HG03439 (cell line): Measurements from ENCODE around the gene RALGPS1.
"Not testable (repeated sequence)": the region's sequence is repeated elsewhere in the genome, so short reads cannot be mapped to it uniquely, and the experiment has no call there.

Experiments used
- ATAC-seq: cut with Tn5 transposase; IDR thresholded peaks from one replicate; pipeline ENCODE4 v1.9.1; 2021; ENCODE audit warnings: mild to moderate bottlenecking, moderate library complexity; ENCODE audit not compliant: unreplicated experiment

Gene RALGPS1

DNA sequence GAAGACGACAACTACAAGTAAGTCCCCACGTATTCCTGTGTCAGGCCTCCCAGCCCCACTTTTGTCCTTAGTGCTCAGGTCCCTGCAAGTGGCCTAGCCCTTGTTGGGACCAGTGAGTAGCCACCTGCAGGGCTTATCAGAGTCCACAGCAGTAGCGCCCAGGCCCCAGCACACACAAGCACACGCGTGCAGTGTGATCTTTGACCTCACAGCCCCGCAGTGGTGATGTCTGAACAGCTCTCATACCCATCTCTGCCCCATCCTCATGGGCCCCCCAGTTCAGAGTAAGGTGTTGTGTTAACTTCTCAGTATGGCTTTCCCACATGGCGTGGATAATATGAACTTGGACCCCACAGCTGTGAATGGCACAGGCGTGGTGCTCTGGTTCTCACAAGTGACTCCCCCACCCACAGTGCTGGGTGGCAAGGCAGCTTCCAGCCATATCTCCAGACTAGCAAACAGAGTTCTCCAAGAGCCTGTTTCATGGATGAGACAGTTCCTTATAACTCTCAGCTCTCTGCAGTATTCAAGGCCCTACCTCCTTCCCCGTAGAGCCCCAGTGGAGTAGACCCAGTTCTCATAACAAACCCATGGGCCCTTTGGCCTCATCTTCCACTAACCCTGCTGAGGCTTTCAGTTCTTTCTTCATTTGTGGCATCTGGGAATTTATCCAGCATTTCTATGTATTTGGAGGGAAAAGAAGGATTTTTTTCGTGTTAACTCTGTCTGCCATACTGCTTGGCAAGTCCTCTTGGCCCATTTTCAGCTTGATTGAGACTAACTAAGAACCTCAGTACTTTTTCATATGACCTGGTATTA is 254.4 kb downstream of the RALGPS1 start:
- ATAC-seq = no peak

DNA sequence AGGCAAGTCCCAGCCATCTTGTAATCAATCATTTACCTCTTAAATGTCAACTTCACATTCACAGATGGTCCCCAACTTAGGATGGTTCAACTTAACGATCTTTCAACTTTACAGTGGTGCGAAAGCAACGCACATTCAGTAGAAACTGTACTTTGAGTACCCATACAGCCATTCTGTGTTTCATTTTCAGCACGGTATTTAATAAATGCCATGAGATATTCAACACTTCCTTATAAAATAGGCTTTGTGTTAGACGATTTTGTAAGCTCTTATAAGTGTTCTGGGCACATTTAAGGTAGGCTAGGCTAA is 254.9 kb downstream of the RALGPS1 start:
- no peak for ATAC-seq

DNA sequence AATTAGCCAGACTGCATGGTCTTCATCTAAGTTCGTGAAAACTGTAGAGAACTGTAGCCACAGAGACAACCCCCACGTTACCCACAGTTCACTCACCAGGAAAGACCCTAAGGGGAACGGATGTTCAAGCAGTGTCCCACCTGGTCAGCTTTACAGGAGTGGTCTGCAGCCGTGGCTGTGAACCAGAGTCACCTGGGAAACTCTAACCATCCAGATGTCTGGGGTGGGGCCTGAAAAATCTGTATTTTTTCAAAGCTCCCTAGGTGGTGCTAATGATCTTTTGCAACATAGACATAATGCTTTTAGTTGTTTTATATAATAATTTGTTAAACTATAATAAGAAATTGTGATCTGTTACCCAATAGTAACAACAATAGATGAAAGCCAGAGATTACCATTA is 255.5 kb downstream of the RALGPS1 start:
- ATAC-seq = no peak

DNA sequence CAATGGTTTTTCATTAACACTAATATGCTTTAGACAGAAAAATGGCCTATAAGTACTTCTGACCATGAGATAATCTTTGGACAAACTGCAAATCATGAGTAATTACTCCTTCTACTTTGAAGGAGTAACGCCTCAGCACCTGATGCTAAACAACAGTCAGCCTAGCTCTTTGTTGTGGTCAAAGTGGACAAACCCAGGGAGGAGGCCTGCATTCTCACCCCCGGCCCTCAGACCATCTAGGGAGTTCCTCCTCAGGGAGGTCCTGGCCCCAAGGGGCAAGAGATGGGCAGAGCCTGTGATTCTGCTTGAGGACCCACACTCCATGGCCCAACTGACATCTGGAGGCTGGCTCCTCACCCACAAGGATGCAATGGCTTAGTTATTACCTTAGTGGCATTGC is 256.1 kb downstream of the RALGPS1 start:
- no peak for ATAC-seq

DNA sequence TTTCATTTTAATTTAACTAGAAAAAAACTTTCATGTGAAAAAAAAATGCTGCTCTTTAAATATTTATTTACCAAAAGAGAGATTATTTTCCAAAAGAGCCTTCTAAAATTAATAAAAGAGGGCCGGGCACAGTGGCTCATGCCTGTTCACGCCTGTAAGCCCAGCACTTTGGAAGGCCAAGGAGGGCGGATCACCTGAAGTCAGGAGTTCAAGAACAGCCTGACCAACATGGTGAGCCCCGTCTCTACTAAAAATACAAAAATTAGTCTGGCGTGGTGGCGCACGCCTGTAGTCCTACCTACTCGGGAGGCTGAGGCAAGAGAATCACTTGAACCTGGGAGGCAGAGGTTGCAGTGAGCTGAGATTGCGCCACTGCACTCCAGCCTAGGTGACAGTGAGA is 256.8 kb downstream of the RALGPS1 start:
- ATAC-seq = not testable (repeated sequence)

DNA sequence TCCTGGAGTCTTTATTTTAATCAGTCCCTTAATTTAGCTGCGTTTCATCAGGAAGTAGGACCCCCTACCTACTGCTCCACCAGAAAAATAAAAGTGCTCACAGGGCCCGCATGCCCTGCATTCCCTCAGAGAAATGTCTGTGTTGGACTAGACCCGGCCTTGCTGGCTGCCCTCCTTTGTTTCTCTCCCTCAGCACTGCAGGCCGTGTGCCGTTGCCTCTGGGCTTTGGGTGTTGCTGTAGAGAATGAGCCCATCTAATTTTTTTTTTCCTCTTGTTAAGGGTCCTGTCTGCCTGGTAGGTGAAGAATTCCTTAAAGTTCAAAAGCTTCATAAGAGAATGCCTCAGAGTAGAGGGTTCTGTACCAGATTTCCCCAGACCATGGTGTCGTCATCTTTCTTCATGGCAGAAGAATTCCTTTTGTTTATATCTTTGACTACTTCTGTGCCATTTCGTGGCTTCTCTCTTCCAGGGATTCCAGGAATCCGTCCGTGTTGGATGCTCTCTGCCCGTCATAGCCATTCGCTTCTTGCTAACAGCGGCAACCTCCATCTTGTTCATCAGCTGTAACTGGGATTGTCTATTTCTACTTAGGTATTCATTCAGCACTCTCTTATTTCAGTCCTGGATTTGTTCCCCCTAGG is 257.6 kb downstream of the RALGPS1 start:
- no peak for ATAC-seq

DNA sequence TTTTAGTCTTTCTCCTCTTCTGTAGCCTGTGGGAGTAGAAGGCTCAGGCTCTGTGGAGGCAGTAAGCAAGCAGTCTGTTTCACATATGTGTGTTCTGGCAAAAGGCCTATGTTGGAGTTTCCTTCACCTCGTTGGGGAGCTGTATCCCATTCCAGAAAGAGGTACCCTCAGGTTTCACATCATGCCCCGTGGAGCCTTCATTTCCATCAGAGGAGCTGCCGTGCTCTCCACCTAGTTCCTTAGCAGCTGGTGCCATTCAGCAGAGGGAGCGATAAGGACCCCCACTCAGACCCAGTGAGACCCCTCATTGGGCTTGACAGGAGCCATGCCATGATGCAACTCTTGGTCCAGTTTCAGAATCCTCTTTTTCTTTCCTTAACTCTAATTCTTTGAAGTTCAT is 258.5 kb downstream of the RALGPS1 start:
- ATAC-seq = no peak

DNA sequence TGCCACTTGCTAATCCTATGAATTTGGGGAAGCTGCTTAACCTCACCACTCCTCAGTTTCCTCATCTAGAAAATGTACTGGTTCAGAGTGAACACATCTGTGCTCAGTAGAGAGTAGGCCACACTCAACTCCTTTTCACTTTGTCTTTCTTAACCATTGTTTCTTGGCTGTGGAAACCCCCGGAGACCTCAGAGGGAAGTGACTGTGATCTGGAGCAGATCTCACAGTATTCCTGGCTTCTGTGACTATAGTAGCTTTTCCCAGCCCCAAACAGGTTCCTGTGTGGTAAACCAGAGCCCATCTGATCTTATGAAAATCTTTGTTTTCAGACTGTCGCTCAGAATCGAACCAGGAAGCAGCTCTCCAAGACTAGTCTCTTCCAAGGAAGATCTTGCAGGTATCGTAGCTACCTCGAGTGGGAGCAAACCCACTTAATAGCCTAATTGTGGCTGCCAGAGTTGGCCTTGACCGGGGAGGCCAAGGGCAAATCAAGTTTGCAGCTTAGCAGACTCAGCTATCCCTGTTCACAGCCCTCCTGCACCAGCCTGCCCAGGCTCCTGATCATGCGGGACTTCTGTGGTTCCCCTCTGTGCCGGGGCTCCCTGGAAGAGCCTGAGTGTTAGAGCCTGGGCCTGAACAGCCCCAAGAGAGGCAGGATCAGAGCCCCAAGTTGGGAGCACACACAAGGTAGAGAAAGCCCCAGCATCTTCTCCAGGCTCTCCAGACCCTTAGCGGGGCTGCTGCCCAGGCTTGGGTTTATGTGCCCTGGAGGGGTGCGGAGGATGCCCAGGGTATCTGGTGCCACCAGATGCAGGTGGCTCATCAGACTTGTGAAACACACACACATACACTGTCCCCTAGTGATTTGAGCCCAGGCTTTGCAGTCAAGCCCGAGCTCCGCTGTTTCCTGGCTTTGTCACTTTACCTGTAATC is 260.1 kb downstream of the RALGPS1 start:
- no peak for ATAC-seq

DNA sequence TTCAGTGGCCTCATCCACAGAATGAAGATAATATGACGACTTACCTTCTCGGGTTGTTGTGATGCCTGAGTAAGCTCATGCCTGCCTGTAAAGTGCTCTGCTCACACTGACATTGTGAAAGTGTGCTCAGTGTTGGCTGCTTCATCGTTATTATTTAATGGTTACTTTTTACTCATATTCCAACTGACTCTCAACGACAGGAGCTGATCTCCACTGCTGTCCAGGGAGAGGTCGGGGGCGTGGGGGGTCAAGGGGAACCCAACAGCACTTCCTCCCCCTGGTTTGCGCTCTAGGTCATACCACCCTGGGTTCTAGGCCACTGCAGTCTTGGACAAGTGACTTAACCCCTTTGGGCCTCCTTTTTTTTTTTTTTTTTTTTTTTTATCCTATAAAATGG is 260.7 kb downstream of the RALGPS1 start:
- ATAC-seq = no peak

DNA sequence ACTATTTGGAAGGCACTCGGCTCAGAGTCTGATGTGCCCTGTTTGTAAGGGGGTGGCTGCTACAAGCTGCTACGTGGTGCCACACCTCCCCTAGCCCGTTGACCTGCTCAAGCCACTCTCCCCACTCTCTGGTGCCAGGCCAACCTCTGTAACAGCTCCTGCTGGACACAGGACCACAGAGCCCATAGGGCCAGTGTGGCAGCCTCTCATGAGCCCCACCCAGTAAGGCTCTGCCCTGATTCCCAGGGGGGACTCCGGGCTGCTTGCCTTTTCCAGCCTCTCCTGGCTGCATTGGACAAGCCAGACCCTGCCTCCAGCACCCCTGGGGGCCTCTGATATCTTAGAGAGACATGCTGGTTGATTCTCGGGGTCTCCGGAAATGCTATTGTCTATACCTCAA is 261.2 kb downstream of the RALGPS1 start:
- no peak for ATAC-seq

DNA sequence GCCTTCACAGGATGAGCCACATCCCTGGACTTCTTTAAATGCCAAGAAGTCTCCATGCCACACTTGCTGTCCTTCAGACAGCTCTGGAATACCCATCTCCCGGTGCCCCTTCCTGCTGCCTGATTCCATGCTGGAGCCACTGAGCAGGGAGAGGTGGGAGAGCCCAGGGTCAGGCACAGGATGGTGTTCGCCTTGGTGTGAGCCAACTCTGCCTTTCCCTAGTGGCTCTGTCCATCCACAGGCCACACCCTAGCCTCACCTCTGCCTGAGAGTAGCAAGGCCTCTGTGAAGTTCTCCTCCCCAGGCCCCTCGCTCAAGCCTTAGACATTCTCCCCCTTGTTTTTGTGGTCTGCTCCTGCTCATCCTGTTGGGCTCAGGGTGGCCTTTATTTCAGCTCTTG is 262.0 kb downstream of the RALGPS1 start:
- no peak for ATAC-seq

DNA sequence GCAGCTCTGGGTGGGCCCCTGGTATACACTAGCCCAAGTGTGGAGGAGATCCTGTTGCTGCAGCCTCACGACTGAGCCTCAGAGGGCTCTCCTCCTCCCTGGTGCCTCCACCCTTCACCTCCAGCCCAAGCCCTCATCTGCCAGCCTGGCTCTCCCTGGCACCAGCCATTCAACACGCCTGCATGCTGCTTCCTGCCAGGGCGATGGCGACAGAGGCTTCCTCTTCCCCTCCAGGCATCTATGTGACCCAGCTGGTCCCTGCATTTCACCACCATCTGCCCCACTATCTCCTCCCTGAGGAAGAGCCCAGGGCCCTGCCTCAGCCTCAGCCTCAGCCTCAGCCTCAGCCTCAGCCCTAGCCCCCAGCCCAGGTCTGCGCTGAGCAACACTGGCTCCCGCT is 262.6 kb downstream of the RALGPS1 start:
- no peak for ATAC-seq

DNA sequence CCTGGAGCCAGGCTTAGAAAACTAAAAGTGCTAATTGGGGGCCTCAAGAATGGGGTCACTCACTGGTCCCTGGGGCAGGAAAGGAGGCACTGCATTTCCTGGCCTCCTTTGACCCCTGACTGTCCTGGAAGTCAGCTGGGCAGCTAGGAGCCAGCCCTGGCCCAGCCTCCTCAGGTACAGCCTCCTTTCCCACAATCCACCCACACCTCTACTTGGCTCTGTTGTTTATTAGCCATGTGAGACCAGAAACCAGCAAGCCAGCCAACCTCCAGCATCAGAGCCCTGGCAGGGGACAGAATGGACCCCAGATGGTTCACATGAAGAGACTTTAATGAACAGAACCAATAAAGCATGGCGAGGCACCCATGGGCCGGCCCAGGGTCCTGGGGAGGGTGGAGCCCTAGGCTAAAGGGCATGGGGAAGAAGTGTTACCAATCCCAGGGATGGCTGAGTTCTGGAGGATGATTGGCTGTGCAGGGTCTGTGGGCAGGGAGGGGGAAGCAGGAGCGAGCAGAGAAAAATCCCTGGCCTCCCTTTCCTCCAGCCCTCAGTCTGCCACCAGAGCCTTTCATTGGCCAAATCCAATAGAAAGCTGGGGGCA is 263.2 kb downstream of the RALGPS1 start:
- no peak for ATAC-seq

DNA sequence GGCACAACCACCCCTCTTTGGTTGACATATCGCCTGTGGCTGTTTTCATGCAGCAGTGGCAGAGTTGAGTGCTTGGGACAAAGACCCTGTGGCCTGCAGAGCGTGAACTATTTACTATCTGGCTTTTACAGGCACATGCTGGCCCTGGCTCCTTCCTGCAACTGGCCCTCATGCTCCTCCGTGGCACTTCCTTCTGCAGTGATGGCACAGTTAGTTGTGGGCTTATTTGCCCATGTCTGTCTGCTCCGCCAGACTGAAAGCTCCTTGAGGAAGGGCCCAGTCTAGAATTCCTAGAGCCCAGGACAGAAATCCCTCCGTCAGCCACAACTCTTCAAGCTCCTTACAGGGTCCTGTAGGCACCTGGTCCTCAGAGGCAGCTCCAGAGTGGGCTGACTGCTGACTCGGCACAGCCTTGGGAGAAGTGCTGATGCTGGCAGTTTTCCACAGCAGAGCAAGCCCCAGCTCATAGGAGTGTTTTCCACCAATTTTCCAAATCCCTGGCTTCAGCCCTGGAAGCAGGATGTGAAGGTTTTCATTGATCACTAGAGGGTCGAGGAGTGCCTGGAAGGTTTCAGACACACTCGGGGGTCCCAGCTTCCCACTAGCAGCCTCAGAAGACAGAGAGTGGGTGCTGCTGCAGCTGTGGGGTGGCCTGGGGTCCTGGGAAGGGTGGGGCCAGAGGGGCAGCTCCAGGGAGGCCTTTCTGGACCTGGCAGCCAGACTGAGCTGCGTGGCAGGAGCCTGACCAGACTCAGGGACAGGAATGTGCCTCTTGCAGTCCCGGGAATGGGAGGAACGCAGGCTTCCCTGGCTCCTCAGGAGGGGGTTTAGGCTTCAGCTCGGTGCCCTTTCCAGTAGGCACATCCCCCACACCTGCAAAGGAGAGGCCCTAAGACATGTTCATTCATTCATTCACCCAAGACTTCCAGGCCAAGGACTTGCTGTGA is 264.4 kb downstream of the RALGPS1 start:
- no peak for ATAC-seq

DNA sequence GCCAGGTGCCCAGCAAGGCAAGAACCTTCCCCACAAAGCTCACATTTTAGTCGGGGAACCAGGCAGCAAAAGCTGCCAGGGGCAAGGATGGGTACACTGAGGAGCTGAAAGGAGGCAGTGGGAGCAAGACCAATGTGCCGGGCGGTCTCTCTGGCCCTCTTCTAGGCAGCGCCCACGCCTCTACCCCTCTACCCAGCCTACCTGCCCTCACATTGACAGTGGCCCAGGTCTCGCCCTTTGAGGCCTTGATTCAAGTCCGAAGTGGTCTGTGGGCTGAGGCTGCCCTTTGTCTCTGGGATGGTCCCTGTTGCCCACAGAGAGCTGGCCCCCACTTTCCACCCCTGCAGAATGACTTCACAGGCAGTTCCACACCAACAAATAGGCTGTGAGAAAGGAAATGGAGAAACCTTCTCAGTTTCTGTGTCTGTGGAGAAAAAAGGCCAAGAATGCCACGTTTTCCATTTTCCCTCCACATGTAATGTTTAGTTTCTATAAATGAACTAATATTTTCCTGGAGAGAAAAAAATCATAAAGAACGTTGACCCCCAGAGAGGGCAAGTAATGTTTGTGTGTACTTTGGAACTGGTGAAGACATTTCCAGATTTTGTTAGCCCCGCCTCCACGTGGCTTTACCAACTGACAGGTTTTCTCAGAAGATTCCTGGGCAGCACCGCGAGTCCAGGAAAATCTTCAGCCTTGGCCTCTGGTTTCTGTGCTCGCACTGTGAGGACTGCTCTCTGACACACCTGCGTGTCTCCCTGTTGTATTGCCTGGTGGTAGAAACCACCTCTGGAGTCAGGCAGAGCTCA is 265.3 kb downstream of the RALGPS1 start:
- ATAC-seq = no peak

DNA sequence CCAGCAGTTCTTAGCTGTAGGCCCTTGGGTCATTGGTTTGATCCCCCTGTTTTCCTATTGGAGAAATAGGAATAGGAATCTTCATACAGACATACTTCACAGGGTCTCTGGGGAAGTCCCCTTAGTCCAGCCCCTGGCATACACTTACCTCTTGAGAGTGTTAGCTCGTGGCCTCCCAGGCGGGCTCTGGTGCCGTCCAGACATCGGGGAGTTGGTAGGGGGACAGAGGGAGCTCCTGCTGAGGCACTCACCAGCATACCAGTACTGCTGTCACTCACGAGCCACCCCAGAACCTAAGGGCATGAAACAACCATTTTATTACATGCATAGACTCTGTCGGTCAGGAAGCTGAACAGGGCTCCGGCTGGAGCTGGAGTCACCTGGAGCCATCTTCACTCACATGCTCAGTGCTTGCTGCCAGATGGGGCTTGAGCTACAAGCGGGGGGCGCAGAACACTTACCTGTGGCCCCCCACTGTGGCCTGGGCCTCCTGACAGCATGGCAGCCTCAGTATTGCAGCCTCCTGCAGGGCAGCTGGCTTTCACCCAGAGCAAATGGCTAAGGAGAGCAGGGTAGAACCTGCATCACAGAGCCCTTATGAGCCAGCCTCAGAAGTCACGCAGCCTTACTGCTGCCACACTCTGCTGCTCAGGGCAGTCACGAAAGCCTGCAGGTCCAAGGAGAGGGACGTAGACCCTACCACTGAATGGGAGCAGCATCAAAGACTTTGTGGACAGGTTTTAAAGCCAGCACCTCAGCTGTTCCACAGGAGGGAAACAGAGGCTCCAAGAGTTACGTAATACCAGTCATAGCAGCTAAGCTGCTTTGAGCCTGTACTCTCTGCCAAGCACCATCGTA is 266.1 kb downstream of the RALGPS1 start:
- ATAC-seq = no peak

DNA sequence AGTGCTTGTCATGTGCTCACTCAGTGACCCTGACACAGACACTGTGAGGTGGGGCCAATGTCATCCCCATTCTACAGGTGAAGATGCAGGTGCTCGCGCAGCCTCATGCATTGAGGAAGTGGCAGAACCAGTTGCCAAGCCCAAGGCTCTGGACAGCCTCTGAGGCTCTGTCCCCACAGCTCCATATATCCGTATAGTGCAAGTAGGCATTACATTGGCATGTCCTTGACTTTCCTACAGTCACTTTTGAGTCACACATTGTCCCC is 266.7 kb downstream of the RALGPS1 start:
- no peak for ATAC-seq

DNA sequence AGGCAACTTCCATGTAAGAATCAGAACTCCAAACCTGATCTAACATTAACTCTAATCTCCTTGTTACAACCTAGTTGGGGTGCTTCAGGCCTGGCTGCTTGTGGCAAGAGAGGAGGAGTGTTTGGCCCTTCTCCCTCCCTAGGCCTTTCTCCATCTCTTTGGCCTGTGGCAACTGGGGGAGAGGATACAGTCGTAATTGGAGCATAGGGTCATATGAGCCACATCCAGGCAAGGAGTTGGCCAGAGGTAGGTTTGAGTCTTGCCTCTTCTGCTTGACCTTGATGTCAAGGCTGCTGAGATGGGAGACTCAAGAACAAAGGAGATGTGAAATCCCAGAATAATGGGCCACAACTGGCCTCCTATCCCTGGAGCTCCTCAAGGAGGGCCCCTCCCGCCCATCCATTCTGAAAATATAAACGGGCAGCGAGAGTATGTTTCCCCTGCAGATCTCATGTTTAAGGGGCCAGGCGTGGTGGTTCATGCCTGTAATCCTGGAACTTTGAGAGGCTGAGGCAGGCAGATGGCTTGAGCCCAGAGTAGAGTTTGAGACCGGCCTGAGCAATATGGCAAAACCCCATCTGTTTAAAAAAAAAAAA is 267.1 kb downstream of the RALGPS1 start:
- ATAC-seq = no peak
